Tibial nerve (tissue), 4 donors: Measurements from ENCODE around the gene DOCK1.

Source experiments
- EP300 ChIP-seq, 2 donors: sonication (generic); formaldehyde crosslinking; IDR thresholded peaks; one replicate each; pipeline ENCODE4 v1.6.1; 2017; ENCODE audit warnings: antibody characterized with exemption in 2 of 2, mild to moderate bottlenecking in 1 of 2
- POLR2A ChIP-seq, 2 donors: fragments of 450-650 bp; IDR thresholded peaks; one replicate each; pipeline ENCODE4 v1.6.1; 2017; ENCODE audit warnings: antibody characterized with exemption in 2 of 2, mild to moderate bottlenecking in 2 of 2, moderate library complexity in 2 of 2
- TF ChIP-seq, protein P1 (sequence below), 5 experiments: fragments of 200-600 bp in 3 of 5; fragments of 450-650 bp in 2 of 5; sonication (generic) in 3 of 5; IDR thresholded peaks; one replicate each; pipeline ENCODE4 v1.5.1; 2016 to 2019; ENCODE audit warnings: antibody characterized with exemption in 5 of 5, mild to moderate bottlenecking in 3 of 5, moderate library complexity in 2 of 5

DNA sequence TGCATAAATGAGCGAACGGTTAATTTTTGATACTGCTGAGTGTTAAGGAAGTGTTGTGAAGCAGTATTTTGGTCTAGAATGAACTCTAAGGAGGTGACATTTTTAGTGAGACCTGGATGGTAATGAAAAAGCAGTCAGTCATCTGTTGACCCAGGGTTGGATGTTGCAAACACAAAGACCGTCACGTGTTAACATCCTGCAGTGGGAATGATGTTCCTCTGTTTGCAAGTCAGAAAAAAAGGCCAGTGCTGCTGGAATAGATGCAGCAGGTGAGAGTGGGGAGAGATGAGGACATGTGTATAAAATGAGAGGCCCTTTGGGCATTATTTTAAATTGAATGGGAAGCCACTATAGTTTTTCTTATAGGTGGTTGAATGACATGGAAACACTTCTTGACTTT is 251.9 kb downstream of the DOCK1 start:
- TF ChIP-seq, protein P1, sequence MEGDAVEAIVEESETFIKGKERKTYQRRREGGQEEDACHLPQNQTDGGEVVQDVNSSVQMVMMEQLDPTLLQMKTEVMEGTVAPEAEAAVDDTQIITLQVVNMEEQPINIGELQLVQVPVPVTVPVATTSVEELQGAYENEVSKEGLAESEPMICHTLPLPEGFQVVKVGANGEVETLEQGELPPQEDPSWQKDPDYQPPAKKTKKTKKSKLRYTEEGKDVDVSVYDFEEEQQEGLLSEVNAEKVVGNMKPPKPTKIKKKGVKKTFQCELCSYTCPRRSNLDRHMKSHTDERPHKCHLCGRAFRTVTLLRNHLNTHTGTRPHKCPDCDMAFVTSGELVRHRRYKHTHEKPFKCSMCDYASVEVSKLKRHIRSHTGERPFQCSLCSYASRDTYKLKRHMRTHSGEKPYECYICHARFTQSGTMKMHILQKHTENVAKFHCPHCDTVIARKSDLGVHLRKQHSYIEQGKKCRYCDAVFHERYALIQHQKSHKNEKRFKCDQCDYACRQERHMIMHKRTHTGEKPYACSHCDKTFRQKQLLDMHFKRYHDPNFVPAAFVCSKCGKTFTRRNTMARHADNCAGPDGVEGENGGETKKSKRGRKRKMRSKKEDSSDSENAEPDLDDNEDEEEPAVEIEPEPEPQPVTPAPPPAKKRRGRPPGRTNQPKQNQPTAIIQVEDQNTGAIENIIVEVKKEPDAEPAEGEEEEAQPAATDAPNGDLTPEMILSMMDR (IDR thresholded peaks at IDR 0.05): no peak
- no peak for TF ChIP-seq POLR2A (IDR thresholded peaks at IDR 0.05)
- TF ChIP-seq EP300 (IDR thresholded peaks at IDR 0.05): no peak
